ENCODE results near the gene ZNF215. TPM values are rescaled to one million over a fixed set of nuclear protein-coding genes. Genes with fewer than 3 reads are reported as not detected.

Gene ZNF215
- total and polyA plus RNA-seq, 2 donors from 2014 or later = 0.56 to 6.4 TPM

GRCh38 chr11:6925007-6925577 lies 1.1 kb upstream of the ZNF215 start:
- H3K4me1 ChIP-seq (ENCODE audit: control insufficient read depth in 2 of 3, insufficient read depth in 2 of 3, low read depth in 1 of 3, low read length in 3 of 3) = peaks cover 0 to 7% (median 4%) of the 10 kb centered on the region in 3 donors
- H3K27ac ChIP-seq (ENCODE audit: low read depth in 2 of 2, low read length in 2 of 2) = no peak overlapping the region
- no peak overlapping the region for H3K4me3 ChIP-seq (ENCODE audit: low read length in 3 of 3)
- H3K27me3 ChIP-seq (ENCODE audit: control insufficient read depth, insufficient read depth, low read length) = no peaks in the 10 kb centered on the region
- H3K9me3 ChIP-seq (ENCODE audit: control insufficient read depth in 2 of 3, insufficient read depth in 1 of 3, low read length in 3 of 3) = no peaks in the 10 kb centered on the region
- DNase-seq (no peak), FAIRE-seq (peak; percentile 78)
- no peaks in the 10 kb centered on the region for H3K36me3 ChIP-seq (ENCODE audit: control insufficient read depth in 2 of 3, insufficient read depth in 3 of 3, low read length in 3 of 3)
- H3K9ac ChIP-seq (ENCODE audit: low read length in 3 of 3) = no peak overlapping the region
- TF ChIP-seq CTCF (IDR thresholded peaks at IDR 0.05; ENCODE audit: borderline replicate concordance, extremely low read depth, insufficient read depth) = no peak
- intact Hi-C loops (cut with DNase I) = no loop called here

GRCh38 chr11:6925636-6926207 lies 504 bp upstream of the ZNF215 start:
- no peaks in the 10 kb centered on the region for H3K36me3 ChIP-seq (ENCODE audit: control insufficient read depth in 2 of 3, insufficient read depth in 3 of 3, low read length in 3 of 3)
- H3K9me3 ChIP-seq (ENCODE audit: control insufficient read depth in 2 of 3, insufficient read depth in 1 of 3, low read length in 3 of 3) = no peaks in the 10 kb centered on the region
- no peaks in the 10 kb centered on the region for H3K27me3 ChIP-seq (ENCODE audit: control insufficient read depth, insufficient read depth, low read length)
- peaks cover 0 to 7% (median 4%) of the 10 kb centered on the region in 3 donors for H3K4me1 ChIP-seq (ENCODE audit: control insufficient read depth in 2 of 3, insufficient read depth in 2 of 3, low read depth in 1 of 3, low read length in 3 of 3)
- intact Hi-C loops (cut with DNase I) = no loop called here
- H3K4me3 ChIP-seq (ENCODE audit: low read length in 3 of 3) = peak overlapping the region in 2 of 3 donors; percentile 89
- H3K9ac ChIP-seq (ENCODE audit: low read length in 3 of 3) = peak overlapping the region in 1 of 3 donors; percentile 53
- no peak for FAIRE-seq
- DNase-seq = no peak
- no peak for TF ChIP-seq CTCF (IDR thresholded peaks at IDR 0.05; ENCODE audit: borderline replicate concordance, extremely low read depth, insufficient read depth)
- no peak overlapping the region for H3K27ac ChIP-seq (ENCODE audit: low read depth in 2 of 2, low read length in 2 of 2)

- H3K4me3 ChIP-seq (ENCODE audit: low read length in 3 of 3) = peak overlapping the region; percentile 74 to 89 (median 89)
- H3K27ac ChIP-seq (ENCODE audit: low read depth in 2 of 2, low read length in 2 of 2) = peak overlapping the region in 1 of 2 donors; percentile 23
- no peaks in the 10 kb centered on the region for H3K27me3 ChIP-seq (ENCODE audit: control insufficient read depth, insufficient read depth, low read length)
- no peaks in the 10 kb centered on the region for H3K36me3 ChIP-seq (ENCODE audit: control insufficient read depth in 2 of 3, insufficient read depth in 3 of 3, low read length in 3 of 3)
- H3K4me1 ChIP-seq (ENCODE audit: control insufficient read depth in 2 of 3, insufficient read depth in 2 of 3, low read depth in 1 of 3, low read length in 3 of 3) = peaks cover 0 to 7% (median 4%) of the 10 kb centered on the region in 3 donors
- DNase-seq (peak in 2 of 5 donors; percentile 8 to 14), FAIRE-seq (no peak)
- no peaks in the 10 kb centered on the region for H3K9me3 ChIP-seq (ENCODE audit: control insufficient read depth in 2 of 3, insufficient read depth in 1 of 3, low read length in 3 of 3)
- H3K9ac ChIP-seq (ENCODE audit: low read length in 3 of 3) = peak overlapping the region; percentile 48 to 74 (median 53)
- intact Hi-C loops (cut with DNase I) = no loop called here
- TF ChIP-seq CTCF (IDR thresholded peaks at IDR 0.05; ENCODE audit: borderline replicate concordance, extremely low read depth, insufficient read depth) = no peak
Observed at GRCh38 chr11:6927030-6927617, 898 bp downstream of the ZNF215 start.

Measured in kidney (tissue), 14 donors.